PC-9 (cell line): ENCODE data around the gene CLMN.

ENCODE experiments used
- EZH2 ChIP-seq: fragments of 200-600 bp; sonication (generic); IDR thresholded peaks from 2 replicates; pipeline ENCODE4 v1.8.0; 2017; ENCODE audit warnings: antibody characterized with exemption, low read depth
- TF ChIP-seq, protein P1 (sequence below): fragments of 200-600 bp; sonication (generic); conservative IDR thresholded peaks from 2 replicates; pipeline ENCODE4 v1.6.1; 2017; ENCODE audit warnings: mixed run types, antibody characterized with exemption, mild to moderate bottlenecking, moderate library complexity

- TF ChIP-seq, protein P1, sequence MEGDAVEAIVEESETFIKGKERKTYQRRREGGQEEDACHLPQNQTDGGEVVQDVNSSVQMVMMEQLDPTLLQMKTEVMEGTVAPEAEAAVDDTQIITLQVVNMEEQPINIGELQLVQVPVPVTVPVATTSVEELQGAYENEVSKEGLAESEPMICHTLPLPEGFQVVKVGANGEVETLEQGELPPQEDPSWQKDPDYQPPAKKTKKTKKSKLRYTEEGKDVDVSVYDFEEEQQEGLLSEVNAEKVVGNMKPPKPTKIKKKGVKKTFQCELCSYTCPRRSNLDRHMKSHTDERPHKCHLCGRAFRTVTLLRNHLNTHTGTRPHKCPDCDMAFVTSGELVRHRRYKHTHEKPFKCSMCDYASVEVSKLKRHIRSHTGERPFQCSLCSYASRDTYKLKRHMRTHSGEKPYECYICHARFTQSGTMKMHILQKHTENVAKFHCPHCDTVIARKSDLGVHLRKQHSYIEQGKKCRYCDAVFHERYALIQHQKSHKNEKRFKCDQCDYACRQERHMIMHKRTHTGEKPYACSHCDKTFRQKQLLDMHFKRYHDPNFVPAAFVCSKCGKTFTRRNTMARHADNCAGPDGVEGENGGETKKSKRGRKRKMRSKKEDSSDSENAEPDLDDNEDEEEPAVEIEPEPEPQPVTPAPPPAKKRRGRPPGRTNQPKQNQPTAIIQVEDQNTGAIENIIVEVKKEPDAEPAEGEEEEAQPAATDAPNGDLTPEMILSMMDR = no peak
- TF ChIP-seq EZH2 = no peak
Measured at GRCh38 chr14:95157048-95157326, 162.7 kb downstream of the CLMN start.
